Stimulated activated CD4-positive, alpha-beta T cell treated with anti-CD3 and anti-CD28 coated beads, Interleukin-12 subunit alpha, Interleukin-12 subunit beta, amount 100 ng/mL, for 48 hours (primary cell): Measurements from ENCODE around the gene VAT1.

Source experiments
- DNase-seq, 3 donors: peaks; one replicate each; pipeline ENCODE4 v3.0.0-alpha.2; 2020; ENCODE audit warnings: low read depth in 2 of 3, low spot score in 1 of 3

Gene VAT1

DNA sequence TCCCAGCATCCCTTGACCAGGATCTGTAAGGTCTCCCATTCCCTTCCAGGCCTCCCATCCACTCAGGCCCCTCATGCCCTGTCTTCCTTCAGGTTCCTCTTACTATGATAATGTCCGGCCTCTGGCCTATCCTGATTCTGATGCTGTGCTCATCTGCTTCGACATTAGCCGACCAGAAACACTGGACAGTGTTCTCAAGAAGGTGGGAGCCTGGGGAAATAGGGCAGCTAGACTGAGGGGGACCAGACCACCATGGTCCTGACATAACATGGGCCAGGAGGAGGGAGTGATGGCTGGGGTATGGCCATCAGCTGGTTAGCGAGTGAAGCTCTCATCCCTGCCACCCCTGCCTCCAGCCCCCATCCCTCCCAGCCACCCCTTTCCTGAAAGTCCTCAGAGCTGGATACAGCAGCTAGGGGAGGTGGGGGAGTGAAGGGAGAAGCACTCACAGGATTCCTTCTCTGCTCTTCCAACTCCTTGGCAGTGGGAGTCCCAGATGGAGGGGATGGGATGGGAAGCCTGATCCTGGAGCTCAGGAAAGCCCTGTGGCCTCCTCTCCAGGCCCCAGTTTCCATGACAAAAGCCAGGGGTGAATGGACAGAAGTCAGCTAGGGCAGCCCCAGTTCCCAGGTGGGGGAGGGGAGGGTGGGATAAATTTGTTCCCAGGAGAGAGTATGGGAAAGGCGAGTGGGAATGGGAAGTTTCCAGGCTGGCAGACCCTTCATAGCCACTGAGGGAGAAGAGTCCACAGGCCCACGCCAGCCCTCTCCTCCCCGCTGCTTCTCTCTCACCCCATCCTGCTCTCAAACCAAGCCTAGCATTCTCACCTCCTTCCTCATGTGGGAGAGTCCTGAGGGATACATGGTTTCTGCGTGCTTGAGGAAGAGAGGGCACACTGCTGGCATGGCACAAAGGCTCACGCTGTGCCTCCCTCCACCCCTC is 5.2 kb upstream of the VAT1 start:
- no peak for DNase-seq

DNA sequence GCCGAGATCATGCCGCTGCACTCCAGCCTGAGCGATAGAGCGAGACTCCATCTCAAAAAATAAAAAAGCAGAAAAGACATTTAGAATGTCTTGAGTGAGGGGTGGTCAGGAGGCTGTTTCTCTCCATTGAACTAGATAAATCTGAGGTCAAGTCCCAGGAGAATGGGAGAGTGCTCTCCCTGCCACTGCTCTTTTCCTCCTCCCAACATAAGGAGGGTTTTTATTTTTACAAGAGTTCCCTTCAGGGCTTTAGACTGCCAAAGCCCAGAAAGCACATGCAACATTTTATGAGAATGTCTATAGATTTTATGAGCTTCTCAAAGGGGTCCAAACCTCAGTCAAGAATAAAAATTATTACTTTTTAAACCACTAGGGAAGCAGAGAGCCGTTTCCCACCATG is 4.4 kb upstream of the VAT1 start:
- no peak for DNase-seq

DNA sequence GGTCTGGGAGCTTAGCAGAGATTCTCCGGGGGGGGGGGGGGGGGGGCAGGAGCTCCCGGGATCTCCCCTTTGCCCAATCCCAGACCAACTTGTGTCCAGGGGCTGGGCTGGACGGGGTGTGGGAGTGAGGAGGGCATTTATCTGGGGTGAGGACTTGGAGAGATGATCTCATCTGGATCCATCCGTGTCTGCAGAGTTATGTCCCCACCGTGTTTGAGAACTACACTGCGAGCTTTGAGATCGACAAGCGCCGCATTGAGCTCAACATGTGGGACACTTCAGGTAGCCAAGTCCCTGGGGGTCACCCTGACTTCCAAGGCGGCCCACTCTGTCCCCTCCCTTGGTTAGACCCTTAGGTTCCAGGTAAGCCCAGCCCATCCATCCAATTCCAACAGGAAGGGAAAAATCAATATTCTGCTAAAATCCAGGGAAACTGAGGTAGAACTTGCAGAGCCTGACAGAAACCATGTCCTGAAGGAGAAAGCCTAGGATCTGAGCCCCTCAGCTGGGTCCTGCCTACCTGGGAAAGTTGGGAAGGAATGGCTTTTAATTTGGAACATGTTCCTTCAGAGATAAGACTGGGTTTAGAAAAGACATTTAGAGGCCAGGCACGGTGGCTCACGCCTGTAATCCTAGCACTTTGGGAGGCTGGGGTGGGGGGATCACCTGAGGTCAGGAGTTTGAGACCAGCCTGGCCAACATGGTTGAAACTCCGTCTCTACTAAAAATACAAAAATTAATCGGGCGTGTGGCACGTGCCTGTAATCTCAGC is 3.8 kb upstream of the VAT1 start:
- DNase-seq, result no peak

DNA sequence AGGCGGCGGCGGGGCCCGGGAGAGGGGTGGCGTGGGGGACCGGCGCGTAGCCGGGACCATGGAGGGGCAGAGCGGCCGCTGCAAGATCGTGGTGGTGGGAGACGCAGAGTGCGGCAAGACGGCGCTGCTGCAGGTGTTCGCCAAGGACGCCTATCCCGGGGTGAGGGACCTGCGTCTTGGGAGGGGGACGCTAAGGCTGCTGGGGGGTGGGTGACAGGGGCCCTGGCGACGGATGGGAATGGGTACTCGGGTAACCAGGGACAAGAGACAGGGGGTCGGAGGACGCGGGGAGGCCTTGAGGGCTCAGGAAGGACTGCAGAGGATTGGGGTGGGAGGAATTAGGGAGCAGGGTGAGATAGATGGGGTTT is 3.1 kb upstream of the VAT1 start:
- no peak for DNase-seq

DNA sequence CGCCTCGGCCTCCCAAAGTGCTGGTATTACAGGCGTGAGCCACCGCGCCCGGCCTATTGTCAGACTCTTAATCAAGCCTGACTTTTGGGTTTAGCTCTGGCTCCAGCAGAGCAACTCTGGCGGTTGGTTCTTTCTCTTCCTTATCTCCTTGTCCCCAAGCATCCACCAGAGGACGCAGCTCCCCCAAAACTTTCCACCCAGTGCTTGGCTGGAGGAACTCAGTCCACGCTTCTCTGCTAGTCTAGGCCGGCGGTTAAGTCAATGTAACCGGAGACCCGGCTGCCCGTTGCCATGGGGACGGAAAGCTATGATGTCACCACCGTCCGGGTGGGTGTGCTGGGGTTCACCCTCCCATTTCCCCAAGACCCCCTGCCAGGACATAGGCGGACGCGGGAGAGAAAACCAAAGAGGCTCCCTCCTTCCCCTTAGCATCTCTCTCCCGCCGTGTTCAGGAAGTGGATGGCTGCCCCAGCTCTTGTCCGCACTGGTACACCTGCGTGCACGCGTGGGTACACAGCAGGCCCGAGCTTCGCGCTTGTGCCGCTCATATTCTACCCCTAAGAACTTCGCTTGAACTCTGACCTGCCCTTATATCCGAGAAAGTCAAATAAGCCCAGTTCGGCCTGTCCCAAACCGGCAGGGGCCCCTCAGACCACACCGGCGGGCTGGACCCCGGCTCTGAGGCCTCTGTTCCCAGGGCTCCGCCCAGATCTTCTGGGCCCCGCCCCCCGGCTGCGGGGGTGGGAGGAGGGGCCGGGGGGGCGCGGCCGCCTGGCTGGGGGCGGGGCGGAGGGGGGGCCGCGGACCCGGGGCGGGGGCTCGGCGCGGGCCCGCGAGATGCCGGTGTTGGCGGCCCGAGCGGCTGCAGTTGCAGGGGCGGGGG is 2.5 kb upstream of the VAT1 start, which contains the start of gene RND2:
Gene RND2, plus strand, starts transcription at position 825 of the 883 bp plus-strand sequence. CDS start 117 bp downstream, outside the sequence.
- peak; percentile 61 to 74 (median 70) for DNase-seq

DNA sequence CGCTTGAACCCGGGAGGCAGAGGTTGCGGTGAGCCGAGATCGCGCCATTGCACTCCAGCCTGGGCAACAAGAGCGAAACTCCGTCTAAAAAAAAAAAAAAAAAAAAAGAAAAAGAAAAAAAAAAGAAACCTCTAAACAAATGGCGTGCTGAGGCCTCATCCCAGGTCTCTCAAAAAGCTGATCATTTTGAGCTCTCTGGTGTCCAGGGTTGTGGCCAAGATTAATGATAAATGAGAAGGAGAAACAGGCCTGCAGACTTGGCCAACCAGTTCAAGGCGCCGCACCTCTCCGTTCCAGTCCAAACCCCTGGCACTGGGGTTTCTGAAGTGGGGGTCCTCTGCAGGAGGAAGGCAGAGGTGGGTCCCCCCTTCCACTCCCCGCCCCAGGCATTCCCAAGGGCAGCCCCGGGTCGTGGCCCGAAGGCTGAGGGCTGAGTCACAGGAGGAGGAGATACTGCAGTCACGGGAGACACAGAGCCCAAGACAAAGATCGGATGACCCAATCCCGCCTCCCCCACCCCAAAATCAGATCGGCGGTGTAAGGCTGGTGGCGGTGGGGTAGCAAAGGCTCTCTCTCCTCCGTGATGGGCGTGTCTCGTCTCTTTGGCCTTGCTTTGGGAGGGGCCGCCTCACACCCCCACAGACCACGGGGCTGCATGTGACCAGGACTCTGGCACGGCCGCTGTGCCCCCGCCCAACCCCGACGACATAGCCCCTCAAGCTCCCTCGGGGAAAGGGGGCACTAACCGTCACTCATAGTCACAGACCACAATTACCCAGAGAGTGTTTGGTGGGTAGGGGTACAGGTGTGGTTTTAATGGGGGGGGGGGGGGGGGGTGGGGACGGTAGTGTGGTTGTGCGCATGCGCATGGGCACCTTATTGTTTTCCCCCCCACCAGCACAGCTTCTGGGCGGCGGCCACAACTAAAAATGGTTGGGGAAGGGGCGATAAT is 1.1 kb downstream of the VAT1 start:
- no peak for DNase-seq

DNA sequence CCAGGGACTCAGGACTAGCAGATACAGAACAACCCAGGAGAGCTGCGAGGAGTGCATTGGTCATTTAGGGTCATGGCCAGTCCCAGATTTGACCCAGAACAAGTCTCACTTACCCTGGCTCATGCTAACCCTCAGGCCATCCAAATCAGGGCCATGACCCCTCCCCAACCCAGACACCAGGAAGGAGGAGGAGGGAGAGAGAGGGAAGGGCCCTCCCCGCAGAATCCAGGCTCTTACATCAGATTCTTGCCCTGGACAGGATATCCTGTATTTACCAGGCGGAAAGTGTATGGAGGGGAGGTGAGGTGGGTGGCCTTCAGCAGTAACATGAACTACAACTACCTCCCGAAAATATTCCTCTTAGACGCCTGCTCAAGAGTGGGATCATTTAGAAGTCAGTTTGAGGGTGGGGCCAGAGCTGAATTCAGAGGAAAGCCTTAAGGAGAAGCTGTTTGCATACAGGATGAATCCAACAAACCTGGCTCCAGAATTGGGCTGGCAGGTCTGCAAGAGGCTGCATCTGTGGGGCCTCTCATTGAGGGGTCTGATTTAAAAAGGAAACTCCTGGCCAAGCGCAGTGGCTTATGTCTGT is 2.1 kb downstream of the VAT1 start:
- no peak for DNase-seq

DNA sequence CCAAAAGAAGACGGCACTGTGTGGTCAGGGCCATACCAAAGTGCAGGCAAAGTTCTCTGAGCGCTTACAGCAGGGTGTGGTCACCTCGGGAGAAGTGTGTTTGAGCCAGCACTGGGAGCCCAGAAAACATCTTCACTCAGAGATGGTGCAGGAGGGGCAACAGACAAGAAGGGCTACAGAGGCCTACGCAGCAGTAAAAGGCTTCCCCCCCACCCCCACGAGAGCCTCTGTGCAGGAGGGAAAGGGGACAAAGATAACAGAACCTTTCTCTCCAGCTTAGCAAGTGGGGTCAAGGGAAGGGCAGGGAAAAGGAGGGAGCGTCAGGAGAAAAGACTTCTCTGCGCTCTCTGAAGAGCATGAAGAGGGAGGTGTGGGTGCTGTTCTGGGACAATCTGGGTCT is 2.8 kb downstream of the VAT1 start:
- no peak for DNase-seq

DNA sequence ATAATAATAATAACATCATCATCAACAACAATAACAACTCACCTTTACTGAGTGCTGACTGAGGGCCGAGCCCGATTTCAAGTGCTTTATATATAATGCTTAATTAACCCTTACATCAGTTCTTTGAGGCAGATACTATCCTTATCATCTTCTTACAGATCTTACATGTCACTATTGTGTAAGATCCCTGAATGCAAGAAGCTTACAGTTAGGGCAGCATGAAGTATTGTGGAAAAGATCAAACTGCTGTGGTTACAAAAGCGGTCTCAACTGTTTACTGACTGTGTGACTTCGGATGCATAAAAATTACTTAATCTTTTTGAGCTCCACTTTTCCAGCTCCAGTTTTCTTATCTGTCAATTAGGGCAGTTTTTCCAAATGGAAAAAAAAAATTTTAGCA is 3.3 kb downstream of the VAT1 start:
- DNase-seq, result no peak

DNA sequence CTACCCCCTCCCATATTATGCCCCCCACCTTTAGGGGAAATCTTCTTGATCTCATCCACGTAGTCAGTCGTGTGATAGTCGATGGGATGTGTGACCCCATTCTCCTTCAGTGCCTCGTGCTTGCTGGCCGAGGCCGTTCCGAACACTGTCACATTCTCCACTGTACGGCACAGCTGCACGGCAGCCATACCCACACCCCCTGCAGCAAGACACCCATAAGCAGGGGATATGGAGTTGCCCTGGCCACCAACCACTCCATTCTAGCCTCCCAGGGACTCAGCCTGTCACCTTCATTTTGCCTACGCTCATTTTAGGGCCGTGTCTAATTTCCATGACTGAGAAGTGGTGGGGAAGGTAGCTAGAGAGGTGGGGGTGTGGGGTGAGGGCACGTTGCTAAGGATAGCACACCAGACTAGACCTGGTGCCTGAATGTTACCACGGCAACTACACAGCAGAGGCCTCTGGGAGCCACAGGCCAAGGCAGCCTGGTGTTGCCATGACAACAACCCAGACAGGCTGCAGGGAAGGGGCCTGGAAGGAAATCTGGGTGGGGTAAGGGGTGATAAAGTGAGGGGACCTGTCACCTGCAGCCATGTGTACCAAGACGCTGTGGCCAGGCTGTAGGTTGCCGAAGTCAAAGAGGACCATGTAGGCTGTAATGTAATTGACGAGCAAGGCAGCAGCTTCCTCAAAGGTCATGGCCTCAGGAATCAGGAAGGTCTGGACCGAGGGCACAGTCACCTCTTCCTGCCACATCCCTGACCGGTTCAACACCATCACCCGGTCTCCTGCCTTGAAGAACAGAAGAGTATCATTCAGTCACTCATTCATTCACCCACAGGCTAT is 4.0 kb downstream of the VAT1 start:
- no peak for DNase-seq

DNA sequence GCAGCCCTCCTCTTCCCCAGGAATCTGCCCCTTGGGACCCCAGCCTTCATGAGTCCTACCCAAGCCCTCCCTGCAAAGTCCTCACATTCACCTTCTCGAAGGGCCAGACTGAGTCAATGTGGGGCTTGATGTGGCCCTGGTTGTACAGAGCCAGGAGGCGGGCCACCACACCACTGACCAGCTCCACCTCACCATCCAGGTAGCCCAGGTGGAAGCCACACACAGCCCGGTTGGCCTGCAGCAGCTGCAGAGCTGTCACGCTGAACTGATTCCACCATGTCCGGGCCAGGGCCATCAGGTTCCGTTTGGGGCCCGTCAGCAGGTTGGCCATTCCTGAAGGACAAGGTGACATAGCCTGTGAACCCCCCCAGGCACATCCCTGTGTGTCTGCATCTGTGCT is 6.0 kb downstream of the VAT1 start:
- DNase-seq, result no peak

DNA sequence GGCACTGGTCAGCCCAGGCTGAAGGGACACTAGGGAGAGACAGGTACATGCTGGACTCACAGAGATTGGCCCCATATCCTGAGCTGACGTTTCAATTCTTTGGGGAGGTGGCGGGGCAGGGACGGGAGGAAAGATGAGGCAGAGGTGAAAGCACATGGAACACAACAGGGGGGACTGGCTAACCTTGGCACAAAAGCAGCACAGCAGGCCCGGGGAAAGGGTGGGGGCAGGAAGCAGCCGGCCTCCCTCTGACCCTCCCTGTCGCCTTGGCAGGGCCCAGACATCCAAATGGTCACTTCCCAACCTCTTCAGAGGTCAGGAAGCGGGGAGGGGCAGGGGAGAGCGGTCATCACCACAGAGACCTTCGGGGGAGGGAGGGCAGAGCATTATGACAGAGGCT is 6.6 kb downstream of the VAT1 start:
- no peak for DNase-seq

DNA sequence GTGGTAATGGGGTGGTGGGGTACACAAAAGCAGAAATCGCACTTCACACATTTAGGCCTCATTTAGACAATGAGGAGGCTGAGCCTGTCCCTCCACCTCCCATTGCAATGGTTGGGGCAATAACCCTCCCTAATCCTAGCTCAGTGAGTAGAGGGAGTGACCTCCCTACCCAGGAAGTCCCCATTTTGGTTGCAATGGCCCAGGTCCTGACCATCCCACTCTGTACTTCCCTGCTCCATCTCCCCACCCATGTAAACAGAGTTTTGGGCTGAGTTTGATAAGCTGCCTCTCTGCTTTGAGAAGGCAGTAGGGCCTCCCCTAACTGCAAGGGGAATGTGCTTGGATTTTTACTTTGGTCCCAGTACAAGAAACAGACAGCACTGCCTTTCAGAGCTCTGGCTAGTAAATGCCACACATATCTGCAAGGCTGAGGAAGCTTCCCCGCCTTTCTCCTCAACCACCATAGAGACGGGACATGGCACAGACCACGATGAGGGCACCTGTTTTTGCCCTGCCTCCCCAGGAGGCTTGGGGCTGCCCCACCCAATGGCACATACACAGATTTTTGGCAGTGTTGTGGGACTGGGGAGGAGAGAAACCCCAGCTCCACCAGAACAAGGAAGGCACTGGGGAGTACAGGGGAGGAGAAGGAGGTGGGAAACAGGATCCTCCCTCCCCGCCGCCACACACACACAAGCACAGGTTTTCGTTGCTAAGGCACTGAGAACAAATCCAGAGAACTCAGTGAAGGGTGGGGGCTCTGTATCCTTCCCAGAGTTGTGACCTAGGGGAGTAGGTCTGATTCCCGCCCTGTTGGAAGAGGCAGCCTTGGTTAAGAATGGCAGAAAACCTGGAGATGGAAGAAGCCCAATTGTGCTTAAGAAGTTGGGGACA is 7.3 kb downstream of the VAT1 start:
- no peak for DNase-seq

DNA sequence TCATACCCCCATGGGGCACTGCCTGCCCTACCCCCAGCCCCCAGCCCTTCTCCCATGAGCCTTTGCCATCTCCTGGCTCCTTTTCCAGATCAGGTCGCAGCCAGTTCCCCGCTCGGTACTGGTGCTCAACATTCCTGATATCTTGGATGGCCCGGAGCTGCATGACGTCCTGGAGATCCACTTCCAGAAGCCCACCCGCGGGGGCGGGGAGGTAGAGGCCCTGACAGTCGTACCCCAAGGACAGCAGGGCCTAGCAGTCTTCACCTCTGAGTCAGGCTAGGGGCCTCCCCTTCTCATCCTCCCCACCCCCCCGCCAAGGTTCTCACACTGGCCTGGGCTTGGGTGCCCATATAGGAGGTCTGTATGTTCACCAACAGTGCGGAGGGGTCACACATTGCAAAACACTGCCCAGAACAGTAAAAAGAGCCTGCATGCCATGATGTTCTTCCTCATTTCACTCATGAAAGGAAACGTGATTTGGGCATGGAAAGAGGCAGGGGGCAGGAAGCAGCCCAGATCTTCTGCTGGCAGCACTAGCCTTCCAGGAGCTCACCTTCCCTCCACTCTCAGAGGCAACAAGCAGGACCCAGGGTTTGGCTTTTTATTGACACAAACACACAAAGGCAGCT is 8.1 kb downstream of the VAT1 start:
- DNase-seq, result no peak

DNA sequence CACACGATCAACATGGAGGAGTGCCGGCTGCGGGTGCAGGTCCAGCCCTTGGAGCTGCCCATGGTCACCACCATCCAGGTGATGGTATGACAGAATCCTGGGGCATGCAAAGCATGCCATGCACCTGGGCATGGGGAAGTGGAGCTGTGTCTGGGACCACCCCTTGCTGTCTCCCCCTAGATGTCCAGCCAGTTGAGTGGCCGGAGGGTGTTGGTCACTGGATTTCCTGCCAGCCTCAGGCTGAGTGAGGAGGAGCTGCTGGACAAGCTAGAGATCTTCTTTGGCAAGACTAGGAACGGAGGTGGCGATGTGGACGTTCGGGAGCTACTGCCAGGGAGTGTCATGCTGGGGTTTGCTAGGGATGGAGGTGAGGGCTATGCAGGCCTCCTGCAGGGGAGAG is 8.9 kb downstream of the VAT1 start:
- no peak for DNase-seq

DNA sequence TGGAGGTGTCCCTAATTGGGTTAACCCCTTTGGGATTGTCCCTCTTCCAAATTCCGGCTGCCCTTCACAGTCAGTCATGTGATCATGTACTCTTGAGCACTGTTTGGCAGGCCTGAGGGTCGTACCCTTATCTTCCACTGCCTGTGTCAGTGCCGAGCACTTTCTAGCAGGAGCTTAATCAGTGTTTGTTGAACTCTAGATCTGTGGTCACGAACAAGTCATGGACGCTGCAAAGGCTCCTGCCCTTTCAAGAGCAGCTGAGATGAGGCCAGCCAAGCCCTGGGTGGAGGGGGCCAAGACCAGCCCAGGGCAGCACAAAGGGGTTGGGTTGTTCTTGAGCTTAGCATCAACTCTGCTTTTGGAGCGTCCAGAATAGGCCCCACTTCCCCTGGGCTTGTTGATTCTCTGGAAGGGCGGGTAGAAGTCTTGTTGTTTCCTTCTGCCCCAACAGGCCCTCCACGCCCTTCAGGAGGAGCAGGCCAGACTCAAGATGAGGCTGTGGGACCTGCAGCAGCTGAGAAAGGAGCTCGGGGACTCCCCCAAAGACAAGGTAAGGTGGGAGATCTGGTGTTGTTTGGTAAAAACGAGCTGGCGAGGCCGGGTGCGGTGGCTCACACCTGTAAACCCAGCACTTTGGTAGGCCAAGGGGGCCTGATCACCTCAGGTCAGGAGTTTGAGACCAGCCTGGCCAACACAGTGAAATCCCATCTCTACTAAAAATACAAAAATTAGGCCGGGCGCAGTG is 10.3 kb downstream of the VAT1 start:
- no peak for DNase-seq
